Stomach (tissue), 4 donors: ENCODE results near the gene RECQL.

ENCODE experiments used
- POLR2A ChIP-seq, 4 donors: fragments of 450-650 bp; IDR thresholded peaks; one replicate each; pipeline ENCODE4 v1.6.1; 2016; ENCODE audit warnings: antibody characterized with exemption in 4 of 4, control low read depth in 2 of 4, mild to moderate bottlenecking in 1 of 4, moderate library complexity in 1 of 4
- POLR2AphosphoS5 ChIP-seq, 3 donors: sonication (generic); formaldehyde crosslinking; IDR thresholded peaks; one replicate each; pipeline ENCODE4 v1.6.1; 2016; ENCODE audit warnings: antibody characterized with exemption in 3 of 3
- TF ChIP-seq, protein P1 (sequence below), 7 experiments: fragments of 450-650 bp in 4 of 7; fragments of 200-600 bp in 3 of 7; sonication (generic) in 3 of 7; IDR thresholded peaks; one replicate each; pipeline ENCODE4 v1.5.1; 2016 to 2019; ENCODE audit warnings: antibody characterized with exemption in 7 of 7, control low read depth in 2 of 7, mild to moderate bottlenecking in 1 of 7

DNA sequence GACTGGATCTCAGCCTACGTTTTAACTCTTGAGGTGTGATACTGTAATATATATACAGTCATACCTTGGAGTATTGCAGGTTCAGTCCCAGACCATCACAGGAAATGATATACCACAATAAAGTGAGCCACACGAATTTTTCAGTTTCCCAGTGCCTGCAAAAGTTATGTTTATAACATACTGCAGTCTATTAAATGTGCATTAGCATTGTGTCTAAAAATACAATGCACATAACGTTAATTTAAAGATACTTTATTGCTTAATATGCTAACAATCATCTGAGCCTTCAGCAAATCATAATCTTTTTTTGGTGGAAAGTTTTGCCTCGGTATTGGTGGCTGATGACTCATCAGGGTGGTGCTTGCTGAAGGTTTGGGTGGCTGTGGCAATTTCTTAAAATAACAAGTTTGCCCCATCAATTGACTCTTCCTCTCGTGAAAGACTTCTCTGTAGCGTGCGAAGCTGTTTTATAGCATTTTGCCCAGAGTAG lies 45.1 kb downstream of the RECQL start:
- TF ChIP-seq, protein P1, sequence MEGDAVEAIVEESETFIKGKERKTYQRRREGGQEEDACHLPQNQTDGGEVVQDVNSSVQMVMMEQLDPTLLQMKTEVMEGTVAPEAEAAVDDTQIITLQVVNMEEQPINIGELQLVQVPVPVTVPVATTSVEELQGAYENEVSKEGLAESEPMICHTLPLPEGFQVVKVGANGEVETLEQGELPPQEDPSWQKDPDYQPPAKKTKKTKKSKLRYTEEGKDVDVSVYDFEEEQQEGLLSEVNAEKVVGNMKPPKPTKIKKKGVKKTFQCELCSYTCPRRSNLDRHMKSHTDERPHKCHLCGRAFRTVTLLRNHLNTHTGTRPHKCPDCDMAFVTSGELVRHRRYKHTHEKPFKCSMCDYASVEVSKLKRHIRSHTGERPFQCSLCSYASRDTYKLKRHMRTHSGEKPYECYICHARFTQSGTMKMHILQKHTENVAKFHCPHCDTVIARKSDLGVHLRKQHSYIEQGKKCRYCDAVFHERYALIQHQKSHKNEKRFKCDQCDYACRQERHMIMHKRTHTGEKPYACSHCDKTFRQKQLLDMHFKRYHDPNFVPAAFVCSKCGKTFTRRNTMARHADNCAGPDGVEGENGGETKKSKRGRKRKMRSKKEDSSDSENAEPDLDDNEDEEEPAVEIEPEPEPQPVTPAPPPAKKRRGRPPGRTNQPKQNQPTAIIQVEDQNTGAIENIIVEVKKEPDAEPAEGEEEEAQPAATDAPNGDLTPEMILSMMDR (IDR thresholded peaks at IDR 0.05): no peak
- TF ChIP-seq POLR2AphosphoS5 (IDR thresholded peaks at IDR 0.05) (no peak), POLR2A (IDR thresholded peaks at IDR 0.05) (no peak)
